OCI-LY1 (cell line): ENCODE results near the gene AP1G1.
A peak's percentile ranks its signal among the peaks of the same experiment; 100 is the strongest.
"Not testable (repeated sequence)": the region's sequence is repeated elsewhere in the genome, so short reads cannot be mapped to it uniquely, and the experiment has no call there.

Experiments
- H2AFZ ChIP-seq: fragments of 200-600 bp; sonication (generic), shearing (Covaris generic); 2 replicates; pipeline ENCODE4 v1.6.0; 2014; ENCODE audit warnings: antibody characterized with exemption, mild to moderate bottlenecking, low read length
- H3F3A ChIP-seq: fragments of 200-600 bp; sonication (generic), shearing (Covaris generic); 2 replicates; pipeline ENCODE4 v1.6.0; 2014; ENCODE audit warnings: mild to moderate bottlenecking, antibody characterized with exemption, low read length, moderate library complexity; ENCODE audit not compliant: insufficient read depth
- H3K27ac ChIP-seq: fragments of 200-600 bp; sonication (generic); 2 replicates; pipeline ENCODE4 v1.5.1; 2014; ENCODE audit warnings: low read length, mixed run types, mild to moderate bottlenecking, low read depth; ENCODE audit not compliant: poor library complexity, severe bottlenecking
- H3K27me3 ChIP-seq: fragments of 200-600 bp; sonication (generic); 2 replicates; pipeline ENCODE4 v1.6.0; 2014; ENCODE audit warnings: antibody characterized with exemption, mild to moderate bottlenecking, low read length, moderate library complexity; ENCODE audit not compliant: insufficient read depth
- H3K36me3 ChIP-seq: fragments of 200-600 bp; sonication (generic); 2 replicates; pipeline ENCODE4 v1.6.1; 2014; ENCODE audit warnings: mild to moderate bottlenecking, antibody characterized with exemption, low read length, moderate library complexity, mixed read lengths; ENCODE audit not compliant: insufficient read depth
- H3K4me1 ChIP-seq: fragments of 200-600 bp; sonication (generic); 2 replicates; pipeline ENCODE4 v1.5.1; 2014; ENCODE audit warnings: mild to moderate bottlenecking, low read length, moderate library complexity; ENCODE audit not compliant: insufficient read depth, severe bottlenecking
- H3K4me2 ChIP-seq: fragments of 200-600 bp; sonication (generic), shearing (Covaris generic); 2 replicates; pipeline ENCODE4 v1.6.1; 2014; ENCODE audit warnings: low read length
- H3K4me3 ChIP-seq: fragments of 200-600 bp; sonication (generic); 2 replicates; pipeline ENCODE4 v1.5.1; 2014; ENCODE audit warnings: low read length, low read depth, mild to moderate bottlenecking, mixed read lengths; ENCODE audit not compliant: poor library complexity, severe bottlenecking
- H3K79me2 ChIP-seq: fragments of 200-600 bp; shearing (Covaris generic); 2 replicates; pipeline ENCODE4 v1.6.1; 2016; ENCODE audit warnings: mixed run types, low read length, mixed read lengths; ENCODE audit not compliant: insufficient read depth
- H3K9ac ChIP-seq: fragments of 200-600 bp; sonication (generic), shearing (Covaris generic); 2 replicates; pipeline ENCODE4 v1.6.1; 2014; ENCODE audit warnings: mild to moderate bottlenecking, low read length, mixed read lengths
- H3K9me2 ChIP-seq: fragments of 200-600 bp; sonication (generic), shearing (Covaris generic); 2 replicates; pipeline ENCODE4 v1.6.1; 2014; ENCODE audit warnings: low read depth, mild to moderate bottlenecking, low read length, mixed read lengths
- H3K9me3 ChIP-seq: fragments of 200-600 bp; shearing (Covaris generic); 2 replicates; pipeline ENCODE4 v1.6.1; 2014; ENCODE audit warnings: low read length, mixed read lengths
- H4K20me1 ChIP-seq: fragments of 200-600 bp; sonication (generic), shearing (Covaris generic); 2 replicates; pipeline ENCODE4 v1.6.0; 2016; ENCODE audit warnings: mild to moderate bottlenecking, low read length; ENCODE audit not compliant: insufficient read depth
- EZH2 ChIP-seq: fragments of 200-600 bp; sonication (generic), shearing (Covaris generic); IDR thresholded peaks from 2 replicates; pipeline ENCODE4 v1.8.0; 2017; ENCODE audit warnings: borderline replicate concordance, mixed run types, mild to moderate bottlenecking, antibody characterized with exemption, low read length, moderate library complexity, mixed read lengths
- TF ChIP-seq, protein P1 (sequence below): fragments of 200-600 bp; sonication (generic), shearing (Covaris generic); IDR thresholded peaks from 2 replicates; pipeline ENCODE4 v1.5.1; 2017; ENCODE audit warnings: mild to moderate bottlenecking, antibody characterized with exemption, low read length, moderate library complexity, mixed read lengths

The AP1G1 gene

DNA sequence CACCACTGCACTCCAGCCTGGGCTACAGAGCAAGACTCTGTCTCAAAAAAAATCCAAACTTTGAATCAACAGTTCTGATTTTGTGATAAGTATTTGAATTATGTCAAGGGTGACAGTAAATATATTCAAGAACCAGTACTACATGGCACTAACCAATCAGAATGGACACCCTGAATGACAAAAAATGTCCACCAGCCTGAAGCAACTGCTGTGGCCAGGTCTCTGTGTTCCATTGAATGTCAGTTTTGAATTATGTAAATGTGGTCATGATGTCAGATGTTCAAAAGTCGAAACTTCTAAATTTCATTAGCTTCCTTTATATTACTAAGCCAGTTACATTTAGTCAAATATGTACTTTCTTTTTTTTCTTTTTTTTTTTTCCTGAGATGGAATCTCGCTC, 21.7 kb upstream of the AP1G1 start:
- H3K4me3 ChIP-seq: no peak overlapping the region
- no peaks in the 10 kb centered on the region for H3K79me2 ChIP-seq
- H2AFZ ChIP-seq: no peak overlapping the region
- no peaks in the 10 kb centered on the region for H3K4me1 ChIP-seq
- no peaks in the 10 kb centered on the region for H3K9me3 ChIP-seq
- no peaks in the 10 kb centered on the region for H3K9me2 ChIP-seq
- no peaks in the 10 kb centered on the region for H3K36me3 ChIP-seq
- H3K9ac ChIP-seq: no peak overlapping the region
- no peak overlapping the region for H3K4me2 ChIP-seq
- H4K20me1 ChIP-seq: no peaks in the 10 kb centered on the region
- no peaks in the 10 kb centered on the region for H3F3A ChIP-seq
- no peak overlapping the region for H3K27ac ChIP-seq
- TF ChIP-seq EZH2: no peak
- TF ChIP-seq, protein P1, sequence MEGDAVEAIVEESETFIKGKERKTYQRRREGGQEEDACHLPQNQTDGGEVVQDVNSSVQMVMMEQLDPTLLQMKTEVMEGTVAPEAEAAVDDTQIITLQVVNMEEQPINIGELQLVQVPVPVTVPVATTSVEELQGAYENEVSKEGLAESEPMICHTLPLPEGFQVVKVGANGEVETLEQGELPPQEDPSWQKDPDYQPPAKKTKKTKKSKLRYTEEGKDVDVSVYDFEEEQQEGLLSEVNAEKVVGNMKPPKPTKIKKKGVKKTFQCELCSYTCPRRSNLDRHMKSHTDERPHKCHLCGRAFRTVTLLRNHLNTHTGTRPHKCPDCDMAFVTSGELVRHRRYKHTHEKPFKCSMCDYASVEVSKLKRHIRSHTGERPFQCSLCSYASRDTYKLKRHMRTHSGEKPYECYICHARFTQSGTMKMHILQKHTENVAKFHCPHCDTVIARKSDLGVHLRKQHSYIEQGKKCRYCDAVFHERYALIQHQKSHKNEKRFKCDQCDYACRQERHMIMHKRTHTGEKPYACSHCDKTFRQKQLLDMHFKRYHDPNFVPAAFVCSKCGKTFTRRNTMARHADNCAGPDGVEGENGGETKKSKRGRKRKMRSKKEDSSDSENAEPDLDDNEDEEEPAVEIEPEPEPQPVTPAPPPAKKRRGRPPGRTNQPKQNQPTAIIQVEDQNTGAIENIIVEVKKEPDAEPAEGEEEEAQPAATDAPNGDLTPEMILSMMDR: no peak
- no peaks in the 10 kb centered on the region for H3K27me3 ChIP-seq

DNA sequence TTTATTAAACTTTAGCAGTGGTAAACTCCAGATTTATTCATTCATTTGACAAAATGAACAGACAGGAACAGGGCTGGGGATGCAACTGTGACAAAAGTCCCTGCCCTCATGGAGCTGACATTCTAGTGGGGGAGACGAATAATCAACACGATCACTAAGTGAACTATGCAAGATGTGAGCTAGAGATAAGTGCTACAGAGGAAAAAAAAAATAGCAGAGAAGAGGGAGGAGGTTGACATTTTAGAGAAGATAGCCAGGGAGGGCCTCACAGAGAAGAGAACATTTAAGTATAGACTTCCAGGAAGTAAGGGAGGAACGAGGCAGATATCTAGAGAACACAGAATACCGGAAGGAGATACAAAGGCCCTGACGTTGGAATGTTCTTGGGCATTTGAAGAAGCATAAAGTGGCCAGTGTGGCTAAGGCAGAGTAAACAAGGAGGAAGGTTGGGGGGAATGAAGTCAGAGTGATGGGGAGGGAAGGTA, 17.9 kb upstream of the AP1G1 start:
- H4K20me1 ChIP-seq: no peaks in the 10 kb centered on the region
- H3K27ac ChIP-seq: no peak overlapping the region
- H3F3A ChIP-seq: no peaks in the 10 kb centered on the region
- no peaks in the 10 kb centered on the region for H3K4me1 ChIP-seq
- TF ChIP-seq, protein P1: no peak
- no peak for TF ChIP-seq EZH2
- H3K9ac ChIP-seq: no peak overlapping the region
- no peak overlapping the region for H3K4me3 ChIP-seq
- H3K36me3 ChIP-seq: no peaks in the 10 kb centered on the region
- no peaks in the 10 kb centered on the region for H3K79me2 ChIP-seq
- no peaks in the 10 kb centered on the region for H3K9me3 ChIP-seq
- no peak overlapping the region for H2AFZ ChIP-seq
- no peak overlapping the region for H3K4me2 ChIP-seq
- H3K27me3 ChIP-seq: no peaks in the 10 kb centered on the region
- H3K9me2 ChIP-seq: no peaks in the 10 kb centered on the region

- not testable (repeated sequence) for H3K27ac ChIP-seq, H3K9me2 ChIP-seq, H3K4me2 ChIP-seq
These were observed 8.5 kb upstream of the AP1G1 start for GRCh38 chr16:71817155-71817500.

DNA sequence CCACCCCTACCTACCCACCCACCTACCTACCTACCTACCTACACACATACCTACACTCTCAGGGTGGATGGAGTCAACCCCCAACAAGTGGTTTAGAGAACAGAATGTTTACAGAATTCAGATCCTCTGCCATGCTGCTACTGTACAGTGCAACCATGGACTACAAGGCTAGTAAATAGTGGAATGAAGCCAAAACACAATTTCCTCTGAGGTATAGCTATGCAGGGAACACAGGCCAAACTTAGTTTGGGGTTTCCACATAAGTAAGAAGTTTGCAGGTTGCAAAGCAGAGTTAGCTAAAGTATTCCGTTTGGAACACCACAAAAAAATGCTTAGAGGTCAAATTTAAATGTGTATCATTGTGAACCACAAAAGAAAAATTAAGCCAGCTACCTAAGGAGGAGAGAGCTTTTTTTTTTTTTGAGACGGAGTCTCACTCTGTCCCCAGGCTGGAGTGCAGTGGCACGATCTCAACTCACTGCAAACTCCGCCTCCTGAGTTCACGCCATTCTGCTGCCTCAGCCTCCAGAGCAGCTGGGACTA, 2.7 kb upstream of the AP1G1 start:
- Histone ChIP-seq H3K79me2 (peaks cover 22% of the 10 kb centered on the region), H3K4me1 (peaks cover 24% of the 10 kb centered on the region), H3K9me2 (no peaks in the 10 kb centered on the region), H3K9ac (no peak overlapping the region), H4K20me1 (no peaks in the 10 kb centered on the region), H3K27me3 (no peaks in the 10 kb centered on the region), H3K27ac (no peak overlapping the region), H3F3A (no peaks in the 10 kb centered on the region), H3K4me2 (no peak overlapping the region), H3K4me3 (no peak overlapping the region), H2AFZ (no peak overlapping the region), H3K36me3 (no peaks in the 10 kb centered on the region; the same call in 1 of the 2 replicates), H3K9me3 (no peaks in the 10 kb centered on the region)
- no peak for TF ChIP-seq EZH2
- TF ChIP-seq, protein P1: no peak

More at GRCh38 chr16:71817155-71817500, 8.5 kb upstream of the AP1G1 start:
- H3K4me3 ChIP-seq, H3K79me2 ChIP-seq, H2AFZ ChIP-seq, H3K9me3 ChIP-seq, H3K36me3 ChIP-seq, H4K20me1 ChIP-seq, H3F3A ChIP-seq, H3K27me3 ChIP-seq, H3K9ac ChIP-seq: not testable (repeated sequence)
- H3K4me1 ChIP-seq: peaks cover 17% of the 10 kb centered on the region

GRCh38 chr16:71810155-71810530, 1.5 kb upstream of the AP1G1 start:
- peaks cover 28% of the 10 kb centered on the region for H3K4me1 ChIP-seq
- not testable (repeated sequence) for H3K36me3 ChIP-seq, H3K9me2 ChIP-seq, H3F3A ChIP-seq, H3K9ac ChIP-seq, H3K4me3 ChIP-seq, H4K20me1 ChIP-seq, H3K27me3 ChIP-seq, H2AFZ ChIP-seq, H3K9me3 ChIP-seq
- H3K4me2 ChIP-seq: peak overlapping the region; percentile 96; the same call in 1 of the 2 replicates
- peaks cover 33% of the 10 kb centered on the region for H3K79me2 ChIP-seq
- peak overlapping the region; percentile 86 for H3K27ac ChIP-seq
